ENCODE data around the gene WNK1.

GRCh38 chr12:729221-729620 lies 23.2 kb upstream of the WNK1 start:
- no peak for TF ChIP-seq CTCF (IDR thresholded peaks at IDR 0.05)
- no peak for TF ChIP-seq POLR2A (IDR thresholded peaks at IDR 0.05)
